ENCODE measurements around the gene EXTL2.

DNA sequence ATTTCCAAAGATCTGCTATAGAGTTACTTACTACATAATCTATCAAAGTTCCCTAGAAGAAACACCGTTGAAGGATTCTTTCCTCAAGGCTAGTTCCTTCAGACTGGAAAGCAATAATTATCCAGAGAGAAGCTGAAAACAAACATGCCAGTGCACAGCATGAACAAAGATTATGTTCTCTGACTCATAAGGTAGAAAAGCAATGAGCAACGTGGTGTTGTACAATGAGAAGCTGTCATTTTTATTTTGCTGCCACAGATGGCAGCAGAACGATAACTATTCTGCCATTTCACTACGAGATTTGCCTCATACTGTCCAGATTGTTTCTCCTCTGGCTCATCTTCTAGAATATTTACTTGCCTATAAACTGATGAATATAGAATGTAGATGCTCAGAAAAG lies 10.7 kb downstream of the EXTL2 start:
- TF ChIP-seq POLR2A (IDR thresholded peaks at IDR 0.05), result no peak
- TF ChIP-seq, protein P1, sequence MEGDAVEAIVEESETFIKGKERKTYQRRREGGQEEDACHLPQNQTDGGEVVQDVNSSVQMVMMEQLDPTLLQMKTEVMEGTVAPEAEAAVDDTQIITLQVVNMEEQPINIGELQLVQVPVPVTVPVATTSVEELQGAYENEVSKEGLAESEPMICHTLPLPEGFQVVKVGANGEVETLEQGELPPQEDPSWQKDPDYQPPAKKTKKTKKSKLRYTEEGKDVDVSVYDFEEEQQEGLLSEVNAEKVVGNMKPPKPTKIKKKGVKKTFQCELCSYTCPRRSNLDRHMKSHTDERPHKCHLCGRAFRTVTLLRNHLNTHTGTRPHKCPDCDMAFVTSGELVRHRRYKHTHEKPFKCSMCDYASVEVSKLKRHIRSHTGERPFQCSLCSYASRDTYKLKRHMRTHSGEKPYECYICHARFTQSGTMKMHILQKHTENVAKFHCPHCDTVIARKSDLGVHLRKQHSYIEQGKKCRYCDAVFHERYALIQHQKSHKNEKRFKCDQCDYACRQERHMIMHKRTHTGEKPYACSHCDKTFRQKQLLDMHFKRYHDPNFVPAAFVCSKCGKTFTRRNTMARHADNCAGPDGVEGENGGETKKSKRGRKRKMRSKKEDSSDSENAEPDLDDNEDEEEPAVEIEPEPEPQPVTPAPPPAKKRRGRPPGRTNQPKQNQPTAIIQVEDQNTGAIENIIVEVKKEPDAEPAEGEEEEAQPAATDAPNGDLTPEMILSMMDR (IDR thresholded peaks at IDR 0.05), result no peak

All from body of pancreas (tissue), 4 donors.